HCT116 (cell line): ENCODE data around the gene NKTR. TPM values are rescaled to one million over a fixed set of nuclear protein-coding genes. Genes with fewer than 3 reads are reported as not detected.

Experiments used
- ATAC-seq: fragments of 200-7000 bp; cut with Tn5 transposase; 2 replicates; pipeline ENCODE4 v1.9.1; 2020; ENCODE audit warnings: mild to moderate bottlenecking, moderate library complexity
- BruUV-seq: library from RNA; stranded (reverse); fragments of 400-500 nt; replicated peaks from 2 replicates; lab custom pipeline; 2021; lab: Mats Ljungman, UMichigan
- CTCF ChIA-PET: fragments of 300-600 bp; sonication (Branson Sonifier 250); formaldehyde crosslinking; loops from one replicate; lab custom pipeline; 2021; ENCODE audit warnings: antibody characterized with exemption; lab: Charles Lee
- POLR2A ChIA-PET: fragments of 300-600, 350-600 bp; sonication (Branson Sonifier 250); formaldehyde crosslinking; loops from one replicate; lab custom pipeline; 2021; ENCODE audit warnings: antibody characterized with exemption; lab: Charles Lee
- RAD21 ChIA-PET, 2 experiments: fragments of 300-600 bp; sonication (Branson Sonifier 250); formaldehyde crosslinking; loops; one replicate each; lab custom pipeline; 2023; ENCODE audit warnings: low total read pairs in 2 of 2; ENCODE audit not compliant: uncharacterized antibody in 2 of 2, unreplicated experiment in 2 of 2, low non-redundant PET in 1 of 2; lab: Charles Lee
- DNase-seq: peaks from one replicate; pipeline ENCODE4 v3.0.0-alpha.2; 2010; ENCODE audit warnings: low read depth, low spot score
- H2AFZ ChIP-seq: fragments of 200-600 bp; shearing (Covaris generic), sonication (generic); 2 replicates; pipeline ENCODE4 v1.6.1; 2017; ENCODE audit warnings: low read depth, mixed run types, mixed read lengths, antibody characterized with exemption, low read length; ENCODE audit not compliant: poor library complexity, severe bottlenecking
- H3K27ac ChIP-seq: 2 replicates; pipeline ENCODE4 v1.5.1; 2012; ENCODE audit warnings: low read depth, low read length
- H3K27me3 ChIP-seq: fragments of 200-600 bp; sonication (generic); 2 replicates; pipeline ENCODE4 v1.6.1; 2016; ENCODE audit warnings: mixed run types, low read length, mixed read lengths; ENCODE audit not compliant: insufficient read depth
- H3K36me3 ChIP-seq, 2 experiments: fragments of 200-500 bp in 1 of 2; fragments of 200-600 bp in 1 of 2; sonication (Bioruptor generic) in 1 of 2; sonication (generic) in 1 of 2; 2 replicates each; pipeline versions ENCODE4 v1.5.1 to v1.6.1; 2014 to 2016; ENCODE audit warnings: low read length in 2 of 2, inconsistent platforms in 1 of 2, mixed read lengths in 1 of 2, mixed run types in 1 of 2; ENCODE audit not compliant: insufficient read depth in 2 of 2, control insufficient read depth in 1 of 2
- H3K4me1 ChIP-seq, 2 experiments: fragments of 200-600 bp in 1 of 2; sonication (generic) in 1 of 2; 2 replicates each; pipeline versions ENCODE4 v1.5.1 to v1.6.1; 2012 to 2017; ENCODE audit warnings: low read length in 2 of 2, inconsistent platforms in 1 of 2, mild to moderate bottlenecking in 1 of 2, mixed read lengths in 1 of 2, mixed run types in 1 of 2, moderate library complexity in 1 of 2; ENCODE audit not compliant: insufficient read depth in 2 of 2, control insufficient read depth in 1 of 2
- H3K4me2 ChIP-seq: fragments of 200-600 bp; sonication (generic); 2 replicates; pipeline ENCODE4 v1.6.1; 2017; ENCODE audit warnings: mixed run types, low read length, mixed read lengths
- H3K4me3 ChIP-seq, 2 experiments: fragments of 200-600 bp in 1 of 2; sonication (generic) in 1 of 2; replicated peaks in 1 of 2; 2 replicates each; pipeline ENCODE4 v1.5.1; 2011 to 2016; ENCODE audit warnings: low read length in 2 of 2, control low read depth in 1 of 2, low read depth in 1 of 2, mild to moderate bottlenecking in 1 of 2, mixed read lengths in 1 of 2, mixed run types in 1 of 2
- H3K79me2 ChIP-seq: fragments of 200-600 bp; sonication (generic); 2 replicates; pipeline ENCODE4 v1.6.1; 2017; ENCODE audit warnings: mild to moderate bottlenecking, mixed run types, low read length, moderate library complexity, mixed read lengths; ENCODE audit not compliant: insufficient read depth
- H3K9ac ChIP-seq: fragments of 200-600 bp; sonication (generic); 2 replicates; pipeline ENCODE4 v1.6.1; 2016; ENCODE audit warnings: low read length, mixed read lengths
- H3K9me2 ChIP-seq: fragments of 200-600 bp; sonication (generic), shearing (Covaris generic); 2 replicates; pipeline ENCODE4 v1.6.1; 2017; ENCODE audit warnings: mixed run types, mild to moderate bottlenecking, moderate library complexity; ENCODE audit not compliant: insufficient read depth
- H3K9me3 ChIP-seq, 2 experiments: fragments of 200-500 bp in 1 of 2; fragments of 200-600 bp in 1 of 2; sonication (Bioruptor generic) in 1 of 2; sonication (generic) in 1 of 2; 2 replicates each; pipeline ENCODE4 v1.6.1; 2014 to 2017; ENCODE audit warnings: low read length in 2 of 2, mixed read lengths in 2 of 2, inconsistent platforms in 1 of 2, low read depth in 1 of 2, mild to moderate bottlenecking in 1 of 2, mixed run types in 1 of 2, moderate library complexity in 1 of 2; ENCODE audit not compliant: control insufficient read depth in 1 of 2, insufficient read depth in 1 of 2
- H4K20me1 ChIP-seq: fragments of 200-600 bp; sonication (generic), shearing (Covaris generic); 2 replicates; pipeline ENCODE4 v1.6.1; 2017; ENCODE audit warnings: mixed run types, mild to moderate bottlenecking, moderate library complexity; ENCODE audit not compliant: insufficient read depth
- CEBPB ChIP-seq: IDR thresholded peaks from 2 replicates; pipeline ENCODE4 v1.6.1; 2012; ENCODE audit warnings: low read depth
- EGR1 ChIP-seq: IDR thresholded peaks from 2 replicates; pipeline ENCODE4 v1.6.1; 2012; ENCODE audit warnings: low read depth
- ELF1 ChIP-seq: IDR thresholded peaks from 2 replicates; pipeline ENCODE4 v1.6.1; 2012; ENCODE audit warnings: low read depth, borderline replicate concordance
- EZH2 ChIP-seq: fragments of 200-600 bp; sonication (generic); IDR thresholded peaks from 2 replicates; pipeline ENCODE4 v1.6.1; 2017; ENCODE audit warnings: antibody characterized with exemption, mixed run types
- EZH2phosphoT487 ChIP-seq: fragments of 200-600 bp; IDR thresholded peaks from 2 replicates; pipeline ENCODE4 v1.6.1; 2018; ENCODE audit warnings: antibody characterized with exemption, borderline replicate concordance
- JUND ChIP-seq: IDR thresholded peaks from 2 replicates; pipeline ENCODE4 v1.6.1; 2012
- POLR2A ChIP-seq: IDR thresholded peaks from 2 replicates; pipeline ENCODE4 v1.7.0; 2011; ENCODE audit warnings: borderline replicate concordance; ENCODE audit not compliant: insufficient read depth, insufficient read length; ENCODE audit errors: extremely low read depth
- POLR2AphosphoS5 ChIP-seq: IDR thresholded peaks from 2 replicates; pipeline ENCODE4 v1.6.1; 2011; ENCODE audit warnings: mild to moderate bottlenecking, low read depth, low read length, moderate library complexity
- SIN3A ChIP-seq: IDR thresholded peaks from 2 replicates; pipeline ENCODE4 v1.6.1; 2012; ENCODE audit warnings: low read depth
- SRF ChIP-seq: IDR thresholded peaks from 2 replicates; pipeline ENCODE4 v1.6.1; 2012; ENCODE audit warnings: low read depth
- TCF7L2 ChIP-seq: IDR thresholded peaks from 2 replicates; pipeline ENCODE4 v1.7.0; 2011; ENCODE audit warnings: borderline replicate concordance, inconsistent platforms; ENCODE audit not compliant: insufficient read depth, insufficient read length; ENCODE audit errors: extremely low read depth
- ZFX ChIP-seq: fragments of 450-650 bp; IDR thresholded peaks from 2 replicates; pipeline ENCODE4 v1.6.1; 2017
- ZNF274 ChIP-seq: fragments of 200-500 bp; sonication (Bioruptor generic); IDR thresholded peaks from 2 replicates; pipeline ENCODE4 v1.6.1; 2014; ENCODE audit warnings: mild to moderate bottlenecking, low read depth, low read length, inconsistent platforms
- intact Hi-C: fragments of 100-400 bp; cut with micrococcal nuclease; formaldehyde crosslinking; loops from 2 replicates; pipeline ENCODE4 v1.10.0; 2022
- total RNA-seq: library from RNA; stranded (reverse); gene quantifications from one replicate; pipeline ENCODE4 v1.2.1, GENCODE V29; 2021; ENCODE audit not compliant: unreplicated experiment
- TF ChIP-seq, protein P1 (sequence below): IDR thresholded peaks from 2 replicates; pipeline ENCODE4 v1.6.1; 2011; ENCODE audit warnings: mild to moderate bottlenecking, low read length, moderate library complexity; ENCODE audit not compliant: insufficient replicate concordance; ENCODE audit errors: extremely low read depth

Gene NKTR
- total RNA-seq, 1 experiment from 2014 or later = 59.7 TPM

DNA sequence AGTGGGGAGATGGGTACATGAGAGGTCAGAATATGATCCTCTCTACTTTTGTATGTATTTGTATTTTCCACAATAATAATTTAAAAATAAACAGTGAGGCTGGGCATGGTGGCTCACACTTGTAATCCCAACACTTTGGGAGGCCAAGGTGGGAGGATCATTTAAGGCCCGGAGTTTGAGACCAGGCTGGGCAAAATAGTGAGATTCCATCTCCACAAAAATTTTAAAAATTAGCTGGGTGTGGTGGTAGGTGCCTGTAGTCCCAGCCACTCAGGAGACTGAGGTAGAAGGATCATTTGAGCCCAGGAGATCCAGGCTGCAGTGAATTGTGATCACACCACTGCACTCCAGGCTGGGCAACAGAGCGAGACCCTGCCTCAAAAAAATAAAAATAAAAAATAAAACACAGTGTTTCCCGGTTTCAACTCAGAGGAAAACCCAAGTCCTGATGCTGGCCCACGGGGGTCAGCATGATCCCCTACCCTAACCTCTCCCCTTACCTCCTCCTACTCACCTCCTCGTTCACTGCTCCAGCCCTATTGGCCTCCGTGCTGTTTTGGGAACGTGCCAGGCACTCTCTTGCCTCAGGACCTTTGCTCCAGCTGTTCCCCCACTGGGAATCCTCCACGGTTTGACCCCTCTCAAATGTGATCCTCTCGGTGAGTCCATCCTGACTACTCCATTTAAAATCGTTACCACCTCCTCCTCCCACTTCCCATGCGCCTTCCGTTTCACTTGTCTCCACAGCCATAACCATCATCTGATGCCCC, 82.0 kb downstream of the NKTR start (continued):
- TF ChIP-seq ELF1 (no peak), ZNF274 (no peak), EZH2 (no peak), JUND (no peak), EZH2phosphoT487 (no peak), SIN3A (no peak), TCF7L2 (no peak), EGR1 (no peak)
- TF ChIP-seq, all 23 proteins: peak for 0

DNA sequence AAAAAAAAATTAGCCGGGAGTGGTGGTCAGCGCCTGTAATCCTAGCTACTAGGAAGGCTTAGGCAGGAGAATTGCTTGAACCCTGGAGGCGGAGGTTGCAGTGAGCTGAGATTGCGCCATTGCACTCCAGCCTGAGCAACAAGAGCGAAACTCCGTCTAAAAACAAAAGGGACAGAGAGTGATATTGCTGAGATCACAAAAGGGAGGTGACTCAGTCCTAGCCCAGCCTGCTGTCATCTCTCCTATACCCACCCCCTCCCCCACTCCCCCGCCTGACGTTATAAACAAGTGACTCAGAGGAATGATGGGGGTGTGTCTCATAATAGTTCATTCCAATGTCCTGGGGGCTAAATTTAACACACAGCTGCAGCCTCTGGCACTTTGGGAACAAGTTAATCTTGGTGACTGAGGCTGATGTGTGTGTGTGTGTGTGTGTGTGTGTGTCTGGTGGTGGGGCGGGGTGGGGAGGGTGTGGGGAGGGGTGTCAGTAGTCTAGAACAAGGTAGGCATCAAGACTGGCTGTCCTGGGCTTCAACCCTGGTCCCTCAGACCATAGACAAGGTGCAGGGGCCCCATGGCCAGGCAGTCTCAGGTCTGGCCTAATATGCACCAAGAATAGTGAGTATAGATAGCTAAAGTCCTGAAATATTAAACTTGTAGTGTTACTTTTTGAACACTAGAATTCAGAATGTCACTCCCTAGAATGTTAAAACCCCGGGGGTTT, 83.6 kb downstream of the NKTR start:
- TF ChIP-seq JUND (peak; percentile 48; the same call in 1 of the 2 replicates), EGR1 (peak; percentile 67), ZFX (no peak), SRF (no peak), POLR2AphosphoS5 (no peak), POLR2A (no peak), CEBPB (no peak; the same call in 1 of the 2 replicates)
- TF ChIP-seq, protein P1, sequence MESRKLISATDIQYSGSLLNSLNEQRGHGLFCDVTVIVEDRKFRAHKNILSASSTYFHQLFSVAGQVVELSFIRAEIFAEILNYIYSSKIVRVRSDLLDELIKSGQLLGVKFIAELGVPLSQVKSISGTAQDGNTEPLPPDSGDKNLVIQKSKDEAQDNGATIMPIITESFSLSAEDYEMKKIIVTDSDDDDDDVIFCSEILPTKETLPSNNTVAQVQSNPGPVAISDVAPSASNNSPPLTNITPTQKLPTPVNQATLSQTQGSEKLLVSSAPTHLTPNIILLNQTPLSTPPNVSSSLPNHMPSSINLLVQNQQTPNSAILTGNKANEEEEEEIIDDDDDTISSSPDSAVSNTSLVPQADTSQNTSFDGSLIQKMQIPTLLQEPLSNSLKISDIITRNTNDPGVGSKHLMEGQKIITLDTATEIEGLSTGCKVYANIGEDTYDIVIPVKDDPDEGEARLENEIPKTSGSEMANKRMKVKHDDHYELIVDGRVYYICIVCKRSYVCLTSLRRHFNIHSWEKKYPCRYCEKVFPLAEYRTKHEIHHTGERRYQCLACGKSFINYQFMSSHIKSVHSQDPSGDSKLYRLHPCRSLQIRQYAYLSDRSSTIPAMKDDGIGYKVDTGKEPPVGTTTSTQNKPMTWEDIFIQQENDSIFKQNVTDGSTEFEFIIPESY = no peak
- DNase-seq (peak; percentile 61), ATAC-seq (peak; percentile 90)
- no TSS peak for BruUV-seq
- RAD21 ChIA-PET = interaction anchor here in 1 of 2 experiments (0.6 kb wide), 1 partner anchor 111 kb away, joined by 3 read pairs; no protein-coding TSS in a partner anchor
- CTCF ChIA-PET = no interaction called here
- Histone ChIP-seq H3K79me2 (no peaks in the 10 kb centered on the region), H3K9ac (peak overlapping the region; percentile 9; the same call in 1 of the 2 replicates), H3K4me2 (peak overlapping the region; percentile 73), H3K4me3 (peak overlapping the region; percentile 21 to 39), H3K9me3 (no peaks in the 10 kb centered on the region), H2AFZ (no peak overlapping the region), H3K36me3 (no peaks in the 10 kb centered on the region), H3K27me3 (no peaks in the 10 kb centered on the region), H3K4me1 (peaks cover 3 to 23% of the 10 kb centered on the region in 2 experiments; a peak in 3 of 4 replicates), H3K9me2 (no peaks in the 10 kb centered on the region), H3K27ac (no peak overlapping the region), H4K20me1 (no peaks in the 10 kb centered on the region)
- POLR2A ChIA-PET = no interaction called here
- intact Hi-C loops = no loop called here
